IMR-90 (cell line): ENCODE measurements around the gene IRAK1. TPM values are rescaled to one million over a fixed set of nuclear protein-coding genes. Genes with fewer than 3 reads are reported as not detected.

Experiments
- ATAC-seq: fragments of 200-7000 bp; cut with Tn5 transposase; 2 replicates; pipeline ENCODE4 v1.9.1; 2020; ENCODE audit warnings: low read depth, mild to moderate bottlenecking, moderate library complexity
- BruUV-seq: library from RNA; stranded (reverse); fragments of 400-500 nt; replicated peaks from 2 replicates; lab custom pipeline; 2021; lab: Mats Ljungman, UMichigan
- CTCF ChIA-PET: fragments of 300-600 bp; formaldehyde crosslinking; extraction: SDS; loops from one replicate; lab custom pipeline; 2021; ENCODE audit warnings: antibody characterized with exemption; lab: Yijun Ruan, JAX
- POLR2A ChIA-PET: fragments of 300-600 bp; sonication (Branson Sonifier 250); formaldehyde crosslinking; loops from one replicate; lab custom pipeline; 2022; ENCODE audit warnings: antibody characterized with exemption; ENCODE audit not compliant: unreplicated experiment; lab: Charles Lee
- DNase-seq: peaks from one replicate; pipeline ENCODE4 v3.0.0; 2013
- H2AFZ ChIP-seq: replicated peaks from 2 replicates; pipeline ENCODE3; 2013; ENCODE audit warnings: low read length, mild to moderate bottlenecking; ENCODE audit not compliant: poor library complexity
- H2AK5ac ChIP-seq: 2 replicates; pipeline ENCODE4 v1.6.1; 2013; ENCODE audit warnings: low read depth, low read length, inconsistent platforms
- H2AK9ac ChIP-seq: replicated peaks from 2 replicates; pipeline ENCODE3; 2013; ENCODE audit warnings: mild to moderate bottlenecking, low read depth, low read length, moderate library complexity; ENCODE audit not compliant: poor library complexity
- H2BK120ac ChIP-seq: 2 replicates; pipeline ENCODE4 v1.6.1; 2013; ENCODE audit warnings: low read depth, low read length, inconsistent platforms
- H2BK15ac ChIP-seq: 3 replicates; pipeline ENCODE4 v1.6.1; 2013; ENCODE audit warnings: low read depth, low read length, inconsistent platforms
- H2BK20ac ChIP-seq: 2 replicates; pipeline ENCODE4 v1.6.1; 2013; ENCODE audit warnings: low read depth, mild to moderate bottlenecking, inconsistent platforms, low read length, moderate library complexity
- H2BK5ac ChIP-seq: 2 replicates; pipeline ENCODE4 v1.6.1; 2013; ENCODE audit warnings: mild to moderate bottlenecking, low read depth, low read length, inconsistent platforms; ENCODE audit not compliant: poor library complexity, severe bottlenecking
- H3K14ac ChIP-seq: replicated peaks from 2 replicates; pipeline ENCODE4 v1.6.1; 2013; ENCODE audit warnings: low read depth, low read length, inconsistent platforms
- H3K18ac ChIP-seq: 2 replicates; pipeline ENCODE4 v1.6.1; 2013; ENCODE audit warnings: low read depth, low read length, control low read depth
- H3K23ac ChIP-seq: 2 replicates; pipeline ENCODE4 v1.6.1; 2013; ENCODE audit warnings: low read depth, low read length, inconsistent platforms
- H3K27ac ChIP-seq: 2 replicates; pipeline ENCODE4 v1.5.1; 2013; ENCODE audit warnings: mild to moderate bottlenecking, control low read depth, low read length; ENCODE audit not compliant: insufficient read depth
- H3K27me3 ChIP-seq: 2 replicates; pipeline ENCODE4 v1.6.1; 2013; ENCODE audit warnings: low read length; ENCODE audit not compliant: control insufficient read depth, insufficient read depth
- H3K36me3 ChIP-seq: 2 replicates; pipeline ENCODE4 v1.6.1; 2013; ENCODE audit warnings: low read length, mixed read lengths; ENCODE audit not compliant: control insufficient read depth, insufficient read depth
- H3K4ac ChIP-seq: 2 replicates; pipeline ENCODE4 v1.6.1; 2013; ENCODE audit warnings: low read depth, low read length, inconsistent platforms
- H3K4me1 ChIP-seq: 2 replicates; pipeline ENCODE4 v1.6.1; 2013; ENCODE audit warnings: low read length, mixed read lengths; ENCODE audit not compliant: control insufficient read depth, insufficient read depth
- H3K4me2 ChIP-seq: 2 replicates; pipeline ENCODE4 v1.6.1; 2013; ENCODE audit warnings: low read depth, mild to moderate bottlenecking, control low read depth, low read length, moderate library complexity
- H3K4me3 ChIP-seq: 2 replicates; pipeline ENCODE4 v1.5.1; 2013; ENCODE audit warnings: low read depth, mild to moderate bottlenecking, control low read depth, low read length, moderate library complexity; ENCODE audit not compliant: insufficient read depth
- H3K56ac ChIP-seq: 2 replicates; pipeline ENCODE4 v1.6.1; 2013; ENCODE audit warnings: low read length, inconsistent platforms; ENCODE audit not compliant: insufficient read depth; ENCODE audit errors: extremely low read depth
- H3K79me1 ChIP-seq, 2 experiments: 2 replicates each; pipeline ENCODE4 v1.6.1; 2013; ENCODE audit warnings: low read length in 2 of 2, inconsistent platforms in 1 of 2, low read depth in 1 of 2
- H3K9ac ChIP-seq: 2 replicates; pipeline ENCODE4 v1.6.1; 2013; ENCODE audit warnings: low read depth, low read length, control low read depth
- H3K9me1 ChIP-seq: 2 replicates; pipeline ENCODE4 v1.6.1; 2013; ENCODE audit warnings: low read length, inconsistent platforms; ENCODE audit not compliant: insufficient read depth
- H3K9me3 ChIP-seq: 2 replicates; pipeline ENCODE4 v1.6.1; 2013; ENCODE audit warnings: low read length; ENCODE audit not compliant: control insufficient read depth, insufficient read depth
- H4K20me1 ChIP-seq: 2 replicates; pipeline ENCODE4 v1.6.1; 2013; ENCODE audit warnings: low read length, inconsistent platforms; ENCODE audit not compliant: insufficient read depth
- H4K5ac ChIP-seq: 2 replicates; pipeline ENCODE4 v1.6.1; 2013; ENCODE audit warnings: mild to moderate bottlenecking, low read depth, low read length, control low read depth
- H4K8ac ChIP-seq, 2 experiments: 2 replicates each; pipeline ENCODE4 v1.6.1; 2013; ENCODE audit warnings: low read depth in 2 of 2, low read length in 2 of 2, control low read depth in 1 of 2, inconsistent platforms in 1 of 2
- H4K91ac ChIP-seq: 2 replicates; pipeline ENCODE4 v1.6.1; 2013; ENCODE audit warnings: low read depth, low read length, inconsistent platforms; ENCODE audit not compliant: insufficient read depth
- MXI1 ChIP-seq: IDR thresholded peaks from 2 replicates; pipeline ENCODE4 v1.6.1; 2012; ENCODE audit warnings: low read depth, mild to moderate bottlenecking, low read length, moderate library complexity, borderline replicate concordance
- WGBS, 2 experiments: methylation state at CpG; one replicate each; pipeline versions ENCODE4 v1.1.5 to v1.1.7; 2013; ENCODE audit warnings: missing lambda C conversion rate in 2 of 2; ENCODE audit not compliant: insufficient read length in 1 of 2; ENCODE audit errors: extremely low coverage in 2 of 2; 5-methylcytosine and 5-hydroxymethylcytosine counted together
- dilution Hi-C: fragments of 300-500 bp; cut with HindIII; formaldehyde crosslinking; loops from one replicate; pipeline ENCODE4 v1.14.3; 2018; ENCODE audit warnings: low sequenced_read_pairs; ENCODE audit not compliant: unreplicated experiment
- in situ Hi-C: fragments of 300-500 bp; cut with MboI; formaldehyde crosslinking; loops from 3 replicates; pipeline ENCODE4 v1.14.3; 2019; ENCODE audit warnings: low sequenced_read_pairs, inconsistent platforms, mixed read lengths
- intact Hi-C: fragments of 100-400 bp; cut with micrococcal nuclease; formaldehyde crosslinking; loops from 2 replicates; pipeline ENCODE4 v1.10.0; 2022
- polyA plus RNA-seq, 3 experiments: library from polyadenylated mRNA; depleted of rRNA; stranded (reverse); fragments of >200 nt; gene quantifications; 2 replicates each; pipeline ENCODE4 v1.2.3, GENCODE V29; 2012; ENCODE audit warnings: low replicate concordance in 1 of 3
- total RNA-seq: library from RNA; depleted of rRNA; stranded (reverse); fragments of >200 nt; gene quantifications from 2 replicates; pipeline ENCODE4 v1.2.3, GENCODE V29; 2012
- TF ChIP-seq, protein P1 (sequence below): fragments of 150-350 bp; IDR thresholded peaks from 2 replicates; pipeline ENCODE4 v1.6.1; 2016; ENCODE audit warnings: low read depth, mild to moderate bottlenecking, low read length, moderate library complexity, borderline replicate concordance

The IRAK1 gene
- total and polyA plus RNA-seq, 2 of the 4 experiments (the other 2 are of a cell fraction), result 33.3 to 50.2 TPM

DNA sequence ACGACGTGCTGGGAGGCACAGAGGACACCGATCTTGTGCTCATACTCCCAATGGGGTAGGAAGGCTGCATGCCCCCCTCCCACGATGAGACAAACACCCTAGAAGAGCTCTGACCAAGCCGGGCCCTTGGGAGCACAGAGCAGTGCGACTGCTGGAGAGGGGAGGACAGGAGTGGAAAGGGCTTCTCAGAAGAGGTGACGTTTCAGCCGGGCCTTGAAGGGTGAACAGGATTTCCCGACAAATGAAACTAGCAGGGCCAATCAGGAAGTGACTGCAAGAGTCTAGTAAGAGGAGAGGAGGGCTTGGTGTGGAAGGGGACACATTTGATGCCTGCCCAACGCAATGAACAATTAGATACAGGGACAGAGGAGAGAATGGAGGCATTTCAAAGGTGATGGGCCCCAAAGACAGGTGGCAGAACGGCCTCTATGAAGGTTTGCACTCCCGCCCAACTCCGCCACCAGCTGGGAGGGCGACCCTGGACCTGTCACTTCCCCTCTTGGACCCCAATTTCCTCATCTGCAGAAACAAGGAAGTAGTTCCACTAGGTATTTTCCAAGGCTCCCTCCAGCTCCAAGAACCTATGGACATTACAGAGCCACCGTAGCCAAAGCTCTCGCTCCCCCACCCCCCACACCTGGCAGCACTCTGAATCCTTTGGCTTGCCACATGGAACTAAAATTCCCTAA, 52.0 kb downstream of the IRAK1 start:
- in situ Hi-C loops (loop anchor here (10.0 kb wide), 1 partner anchor 203 kb away; the partner anchor contains the start of gene PLXNB3), intact Hi-C loops (no loop called here), dilution Hi-C loops (no loop called here)
- no peak overlapping the region for H2BK120ac ChIP-seq
- WGBS, 2 experiments, result 56% methylated on average over 7 of the region's 16 CpGs; no CpG with 5 or more reads in 1 of the 2 experiments
- ChIA-PET CTCF (interaction anchor here (0.9 kb wide), 1 partner anchor 20 kb away, joined by 3 read pairs; no protein-coding TSS in a partner anchor), POLR2A (no interaction called here)
- BruUV-seq, result no TSS peak
- no peak overlapping the region for H4K5ac ChIP-seq
- H3K14ac ChIP-seq, result no peak overlapping the region
- H3K4me3 ChIP-seq, result no peak overlapping the region
- peaks cover 9% of the 10 kb centered on the region; the same call in 1 of the 2 replicates for H3K9me1 ChIP-seq
- H3K56ac ChIP-seq, result no peak overlapping the region
- peaks cover 11% of the 10 kb centered on the region for H3K36me3 ChIP-seq
- no peak for TF ChIP-seq MXI1
- TF ChIP-seq, protein P1, sequence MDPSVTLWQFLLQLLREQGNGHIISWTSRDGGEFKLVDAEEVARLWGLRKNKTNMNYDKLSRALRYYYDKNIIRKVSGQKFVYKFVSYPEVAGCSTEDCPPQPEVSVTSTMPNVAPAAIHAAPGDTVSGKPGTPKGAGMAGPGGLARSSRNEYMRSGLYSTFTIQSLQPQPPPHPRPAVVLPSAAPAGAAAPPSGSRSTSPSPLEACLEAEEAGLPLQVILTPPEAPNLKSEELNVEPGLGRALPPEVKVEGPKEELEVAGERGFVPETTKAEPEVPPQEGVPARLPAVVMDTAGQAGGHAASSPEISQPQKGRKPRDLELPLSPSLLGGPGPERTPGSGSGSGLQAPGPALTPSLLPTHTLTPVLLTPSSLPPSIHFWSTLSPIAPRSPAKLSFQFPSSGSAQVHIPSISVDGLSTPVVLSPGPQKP, result no peak
- H3K4me2 ChIP-seq, result peak overlapping the region; percentile 8; the same call in 1 of the 2 replicates
- peak overlapping the region; percentile 33; the same call in 1 of the 2 replicates for H3K23ac ChIP-seq
- no peak overlapping the region for H2BK15ac ChIP-seq
- H2AK5ac ChIP-seq, result no peak overlapping the region
- H3K18ac ChIP-seq, result no peak overlapping the region
- peaks cover 0 to 15% of the 10 kb centered on the region in 2 experiments; a peak in 2 of 4 replicates for H3K79me1 ChIP-seq
- peaks cover 75% of the 10 kb centered on the region for H4K20me1 ChIP-seq
- H2AK9ac ChIP-seq, result peak overlapping the region; percentile 31
- DNase-seq, result no peak
- H2BK20ac ChIP-seq, result no peak overlapping the region
- peak overlapping the region; percentile 4; the same call in 1 of the 2 replicates for H3K27ac ChIP-seq
- H2AFZ ChIP-seq, result no peak overlapping the region
- H3K4ac ChIP-seq, result no peak overlapping the region
- H3K9me3 ChIP-seq, result no peaks in the 10 kb centered on the region
- H3K27me3 ChIP-seq, result no peaks in the 10 kb centered on the region
- no peak overlapping the region for H4K91ac ChIP-seq
- H4K8ac ChIP-seq, result no peak overlapping the region
- no peak for ATAC-seq
- no peak overlapping the region for H2BK5ac ChIP-seq
- H3K9ac ChIP-seq, result no peak overlapping the region
- H3K4me1 ChIP-seq, result peaks cover 18% of the 10 kb centered on the region
